Activated CD4-positive, alpha-beta T cell treated with anti-CD3 and anti-CD28 coated beads, Interleukin-10, Interleukin-2, amounts not matched to agents 100 ng/mL and 50 ng/mL, durations not matched to agents 16 hours and 8 hours (primary cell): ENCODE measurements around the gene UNC13C.

ENCODE experiments used
- DNase-seq: peaks from one replicate; pipeline ENCODE4 v3.0.0-alpha.2; 2020

Gene UNC13C

DNA sequence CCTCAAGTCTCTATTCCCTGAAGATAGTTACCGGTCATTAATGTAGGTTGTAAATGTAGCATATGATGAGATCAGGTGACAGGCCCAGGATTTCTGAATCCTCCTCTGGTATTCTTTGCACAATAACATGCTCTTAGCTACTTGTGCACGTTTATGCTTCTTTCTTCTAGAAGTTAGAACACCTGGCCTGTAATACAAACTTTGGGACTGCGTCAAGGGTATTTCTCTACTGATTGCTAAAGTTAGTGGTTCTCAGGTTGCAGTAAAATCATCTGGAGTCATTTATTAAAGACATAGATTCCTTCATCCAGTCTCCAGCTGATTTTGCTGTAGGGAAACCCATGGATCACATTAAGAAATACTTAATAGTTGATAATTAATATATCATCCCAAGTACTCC is 48.0 kb downstream of the UNC13C start:
- DNase-seq, result no peak

DNA sequence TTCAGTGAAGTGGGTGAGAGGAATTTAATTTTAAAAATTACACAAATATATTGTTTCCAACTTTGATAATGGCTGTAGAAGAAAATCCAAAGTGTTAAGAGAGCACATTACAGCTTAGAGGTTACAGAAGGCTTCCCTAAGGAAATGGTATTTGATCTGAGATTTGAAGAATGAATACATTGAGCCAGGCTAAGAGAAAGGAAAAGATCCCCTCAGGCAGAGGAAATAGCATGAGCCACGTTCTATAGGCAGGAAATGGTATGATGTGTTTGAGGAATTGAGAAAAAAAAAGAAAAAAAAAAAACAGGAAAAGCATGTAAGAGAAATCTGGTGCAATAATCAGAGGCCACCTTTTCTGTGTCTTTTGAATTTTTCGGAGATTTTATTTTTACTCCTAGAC is 48.6 kb downstream of the UNC13C start:
- no peak for DNase-seq

GRCh38 chr15:54029081-54029480 is 50.8 kb downstream of the UNC13C start:
- DNase-seq, result no peak

DNA sequence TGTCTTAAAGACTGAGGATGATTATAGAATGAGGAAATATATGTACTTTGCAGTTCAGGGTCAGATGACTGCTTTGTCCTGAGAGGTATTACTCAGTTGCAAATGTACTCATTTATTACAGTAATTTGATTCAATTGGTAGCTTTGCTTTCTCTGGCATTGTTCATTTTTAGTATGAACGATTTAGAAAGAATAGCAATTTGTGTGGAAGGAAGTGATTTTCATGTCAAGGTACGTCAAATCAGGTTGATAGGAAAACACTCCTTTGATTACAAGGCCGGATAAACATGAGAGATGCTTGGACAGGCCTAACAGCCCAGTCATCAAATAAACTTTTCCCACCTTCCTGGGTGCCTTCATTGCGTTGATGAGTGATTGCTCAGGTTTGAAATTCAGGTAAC is 53.8 kb downstream of the UNC13C start:
- DNase-seq, result no peak

GRCh38 chr15:54033356-54033860 is 55.2 kb downstream of the UNC13C start:
- DNase-seq, result no peak

DNA sequence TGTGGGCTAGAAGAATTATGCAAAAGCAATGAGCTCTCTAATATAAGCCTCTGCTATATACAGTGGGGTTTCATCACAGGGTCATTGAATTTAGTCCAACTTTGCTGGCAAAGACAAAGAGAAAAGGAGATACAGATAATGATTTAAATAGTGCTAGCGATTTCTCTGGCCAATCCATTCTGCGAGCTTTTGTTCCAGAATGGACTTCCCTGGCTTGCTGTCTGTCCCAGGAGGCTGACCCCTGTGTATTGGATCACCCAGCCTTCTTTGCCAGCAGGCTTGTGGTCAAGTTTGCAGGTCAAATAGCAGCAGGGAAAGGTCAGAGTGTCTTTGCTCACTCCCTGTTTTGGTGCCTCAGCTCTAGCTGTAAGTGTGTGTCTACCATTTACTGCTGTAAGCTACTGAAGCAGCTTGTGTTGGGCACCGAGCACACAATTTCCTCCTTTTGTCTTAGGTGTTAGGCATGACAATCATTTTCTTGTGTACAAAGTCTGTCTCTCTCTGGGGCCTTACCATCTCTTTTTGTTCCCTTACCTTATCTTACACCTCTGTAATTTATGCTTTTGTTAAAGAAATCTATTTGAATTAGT is 55.7 kb downstream of the UNC13C start:
- no peak for DNase-seq

- no peak for DNase-seq
These were observed 57.4 kb downstream of the UNC13C start for GRCh38 chr15:54035616-54036015.

DNA sequence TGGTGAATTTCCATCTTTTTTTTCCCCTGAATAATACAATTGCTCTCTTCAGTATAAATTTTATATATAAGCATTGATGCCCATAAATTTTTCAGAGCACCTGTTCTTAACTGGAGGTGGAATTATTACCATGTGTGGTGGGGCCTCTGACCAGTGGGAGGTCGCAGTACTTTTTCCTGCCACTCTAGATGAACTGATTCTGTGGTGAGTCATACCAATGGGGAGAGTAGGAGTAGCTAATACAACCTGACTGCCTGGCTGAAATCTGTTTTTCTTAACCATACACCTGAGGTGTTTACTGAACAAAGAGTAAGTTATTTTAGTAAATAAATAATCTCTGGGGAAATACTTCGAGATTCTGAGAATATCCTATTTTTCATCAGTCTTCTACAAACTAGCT is 67.2 kb downstream of the UNC13C start:
- no peak for DNase-seq

- DNase-seq, result no peak
These were observed 67.9 kb downstream of the UNC13C start for GRCh38 chr15:54046093-54046492.

GRCh38 chr15:54064365-54064764 is 86.1 kb downstream of the UNC13C start:
- DNase-seq, result no peak

- DNase-seq, result no peak
These were observed 88.2 kb downstream of the UNC13C start for GRCh38 chr15:54066403-54066802.

GRCh38 chr15:54082836-54083492 is 104.7 kb downstream of the UNC13C start:
- DNase-seq, result peak; percentile 11

- no peak for DNase-seq
These were observed 105.3 kb downstream of the UNC13C start for GRCh38 chr15:54083501-54083900.

DNA sequence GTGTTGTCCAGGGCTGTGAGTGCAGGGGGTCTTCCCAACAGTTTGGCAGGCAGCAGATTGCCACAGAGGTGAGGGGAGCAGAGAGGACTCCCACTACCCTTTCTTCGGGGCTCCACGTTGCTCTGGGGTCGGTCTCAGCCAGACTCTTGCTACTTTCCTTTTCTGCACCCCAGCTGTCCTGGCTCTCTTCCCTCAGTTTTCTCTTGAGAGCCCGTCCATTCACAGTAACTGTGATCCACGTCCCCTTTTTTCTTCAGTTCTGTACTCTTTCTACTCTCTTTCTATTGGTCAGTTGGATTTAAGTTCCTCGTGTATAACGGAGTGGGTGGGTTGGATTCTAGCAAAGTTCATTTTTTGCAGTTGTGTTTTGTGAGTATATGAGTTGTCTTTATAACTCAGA is 105.8 kb downstream of the UNC13C start:
- DNase-seq, result no peak

DNA sequence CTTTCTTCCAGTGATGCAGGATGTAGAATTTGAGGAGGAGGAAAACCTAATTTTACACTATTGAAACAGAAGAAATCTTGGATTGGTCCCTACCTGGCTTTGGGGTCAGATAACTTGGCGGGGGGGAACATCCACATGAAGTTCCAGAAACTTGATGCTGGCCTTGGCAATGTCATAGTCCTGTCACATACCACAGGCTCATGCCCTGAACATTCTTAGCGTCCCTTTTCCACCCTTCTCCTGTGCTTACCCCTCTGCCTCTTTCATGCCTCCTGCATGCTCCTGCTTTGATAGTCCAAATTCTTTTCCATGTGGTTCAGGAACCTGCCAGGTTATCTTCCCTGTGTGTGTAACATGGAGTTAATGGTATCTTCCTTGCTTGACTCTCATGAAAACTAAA is 110.6 kb downstream of the UNC13C start:
- DNase-seq, result no peak

DNA sequence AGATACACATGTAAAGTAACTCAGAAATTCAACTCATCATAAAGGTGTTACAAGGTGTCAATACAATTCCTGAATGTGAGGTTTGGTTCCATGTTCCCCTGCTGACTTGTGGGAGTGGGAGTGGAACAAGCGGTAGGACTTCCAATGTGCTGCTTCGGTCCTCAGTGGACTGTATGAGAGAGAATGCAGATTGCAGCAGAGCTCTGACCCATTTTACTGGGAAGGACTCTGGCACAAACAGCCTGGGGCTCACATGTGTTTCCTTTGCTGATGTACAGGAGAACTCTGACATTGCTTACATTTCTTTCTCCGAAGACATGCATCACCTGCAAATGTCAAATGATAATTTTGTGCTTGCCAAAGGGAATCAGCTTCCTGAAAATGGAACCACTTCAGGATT is 111.5 kb downstream of the UNC13C start:
- no peak for DNase-seq

DNA sequence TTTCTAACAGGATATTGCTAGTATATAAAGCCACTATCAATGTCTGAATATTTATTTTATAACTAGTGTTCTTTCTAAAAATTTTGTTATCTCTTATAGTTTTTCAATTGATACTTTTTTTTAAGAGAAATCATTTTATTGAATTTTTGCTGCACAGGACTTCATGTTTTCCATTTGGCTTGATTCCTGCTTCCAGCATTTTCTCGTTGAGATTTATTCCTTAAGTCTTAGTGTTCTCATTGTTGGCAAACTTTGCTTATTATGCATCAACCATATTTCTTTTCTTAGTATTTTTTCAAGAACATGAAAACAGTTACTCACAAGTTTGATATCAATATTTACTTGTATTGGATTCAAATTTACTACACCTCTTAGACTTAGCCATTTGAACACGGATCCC is 113.4 kb downstream of the UNC13C start:
- no peak for DNase-seq

DNA sequence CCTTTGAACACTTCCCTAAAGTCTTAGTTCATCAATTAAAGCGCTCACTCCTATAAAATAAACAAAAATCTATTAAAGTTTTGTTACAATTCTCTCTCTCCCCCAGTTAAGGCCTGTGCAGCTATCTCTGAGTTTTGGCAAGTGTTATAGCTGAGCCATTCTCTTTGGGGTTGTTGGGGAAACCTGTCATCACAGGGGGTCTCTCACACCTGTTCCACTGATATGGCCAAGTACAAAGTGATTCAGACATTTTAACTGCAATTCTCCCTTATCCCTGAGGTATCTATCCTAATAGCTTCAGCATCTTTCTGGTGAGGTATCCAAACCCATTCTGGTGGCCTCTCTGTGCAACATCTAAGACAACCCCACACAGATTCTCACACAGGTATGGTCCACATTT is 116.4 kb downstream of the UNC13C start:
- DNase-seq, result no peak

- DNase-seq, result no peak
These were observed 118.8 kb downstream of the UNC13C start for GRCh38 chr15:54097019-54097418.

DNA sequence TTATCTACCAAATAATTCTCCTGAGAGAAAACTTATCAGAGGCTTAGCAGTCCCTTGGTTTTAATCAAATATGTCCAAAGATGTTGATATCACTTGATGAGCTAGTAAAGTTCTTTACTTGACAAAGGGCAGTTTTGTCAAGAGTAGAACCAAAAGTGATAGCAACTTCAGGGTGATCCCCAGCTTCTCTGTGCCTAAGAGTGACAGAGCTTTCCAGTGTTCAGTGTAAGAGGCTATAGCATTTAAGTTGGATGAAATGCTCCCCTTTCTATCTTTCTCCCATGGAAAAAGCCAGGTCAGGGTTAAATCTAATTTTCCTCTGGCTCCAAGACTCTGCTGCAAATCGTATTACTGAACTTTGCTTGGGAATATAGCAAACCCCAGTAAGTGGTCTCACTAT is 120.8 kb downstream of the UNC13C start:
- DNase-seq, result no peak

DNA sequence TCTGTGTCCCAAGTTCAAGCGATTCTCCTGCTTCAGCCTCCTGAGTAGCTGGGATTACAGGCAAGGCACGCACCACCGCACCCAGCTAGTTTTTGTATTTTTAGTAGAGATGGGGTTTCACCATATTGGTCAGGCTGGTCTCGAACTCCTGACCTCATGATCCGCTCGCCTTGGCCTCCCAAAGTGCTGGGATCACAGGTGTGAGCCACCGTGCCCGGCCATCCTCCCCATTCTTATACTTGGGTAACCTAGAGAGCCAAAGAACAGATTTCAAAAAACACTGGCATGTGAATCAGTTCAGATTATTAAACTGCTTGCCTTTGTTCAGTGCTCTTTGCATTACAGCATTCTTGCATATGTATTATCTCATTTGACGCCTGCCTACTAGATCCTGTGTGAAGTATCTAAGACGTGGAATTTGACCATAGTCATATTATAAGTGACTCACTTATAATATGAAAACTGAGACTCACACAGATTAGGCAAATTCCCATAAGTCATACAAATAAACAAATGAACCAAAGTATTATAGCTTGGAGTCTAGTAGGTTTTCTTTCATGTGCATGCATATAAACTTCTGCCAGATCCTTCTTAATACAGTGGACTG is 123.5 kb downstream of the UNC13C start:
- no peak for DNase-seq

- no peak for DNase-seq
These were observed 124.5 kb downstream of the UNC13C start for GRCh38 chr15:54102704-54103103.

DNA sequence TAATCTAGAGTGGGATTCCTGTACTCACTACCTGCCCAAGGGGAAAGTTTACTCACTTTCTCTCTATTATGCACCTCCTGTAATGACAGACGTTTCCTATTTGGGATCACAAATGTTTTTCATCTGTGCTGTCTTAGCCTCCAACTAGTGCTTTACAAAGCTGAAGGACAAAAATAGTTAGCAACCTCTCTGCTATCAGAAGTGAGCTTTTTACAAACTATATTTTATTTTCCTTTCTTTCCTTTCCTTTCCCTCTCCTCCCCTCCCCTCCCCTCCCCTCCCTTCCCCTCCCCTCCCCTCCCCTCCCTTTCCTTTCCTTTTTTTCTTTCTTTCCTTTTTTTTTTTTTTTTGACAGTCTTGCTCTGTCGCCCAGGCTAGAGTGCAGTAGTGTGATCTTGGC is 130.8 kb downstream of the UNC13C start:
- no peak for DNase-seq

- no peak for DNase-seq
These were observed 140.8 kb downstream of the UNC13C start for GRCh38 chr15:54119051-54119450.
